HG03159 (cell line): ENCODE measurements around the gene LGI2.

Experiments
- ATAC-seq: cut with Tn5 transposase; IDR thresholded peaks from one replicate; pipeline ENCODE4 v1.9.1; 2021; ENCODE audit warnings: mild to moderate bottlenecking, moderate library complexity; ENCODE audit not compliant: unreplicated experiment

The LGI2 gene

DNA sequence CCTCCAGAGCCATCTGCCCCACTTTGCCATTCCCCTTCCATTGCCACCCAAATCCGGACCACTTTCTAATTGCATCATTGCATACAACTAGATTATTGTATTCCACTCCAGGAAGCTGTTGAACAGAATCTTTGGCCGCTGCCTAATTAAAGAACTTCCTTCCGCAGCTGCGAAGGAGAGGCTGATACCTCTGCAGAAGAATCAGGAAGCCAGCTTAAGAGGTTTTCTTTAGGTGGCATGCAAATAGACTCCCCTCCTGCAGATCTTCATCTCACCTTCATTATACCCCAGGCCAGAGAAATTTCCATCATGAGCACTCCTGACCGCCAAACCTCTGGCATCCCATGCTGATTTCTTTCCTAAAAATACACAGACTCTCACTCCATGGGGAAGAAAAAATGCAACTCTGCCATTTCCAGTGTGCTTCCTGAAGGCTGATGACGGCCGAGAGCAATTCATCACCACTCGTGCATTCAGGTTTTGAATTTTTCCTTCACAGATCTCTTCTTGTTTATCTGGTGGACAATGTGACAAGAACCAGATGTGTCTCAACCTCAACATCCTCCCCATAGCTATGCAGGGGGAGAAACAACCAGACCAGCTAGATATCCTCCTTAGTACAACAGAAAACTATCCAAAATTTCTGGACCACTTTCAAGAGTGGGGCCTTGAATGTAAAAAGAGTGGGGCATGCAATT lies 31.2 kb downstream of the LGI2 start:
- ATAC-seq: no peak

DNA sequence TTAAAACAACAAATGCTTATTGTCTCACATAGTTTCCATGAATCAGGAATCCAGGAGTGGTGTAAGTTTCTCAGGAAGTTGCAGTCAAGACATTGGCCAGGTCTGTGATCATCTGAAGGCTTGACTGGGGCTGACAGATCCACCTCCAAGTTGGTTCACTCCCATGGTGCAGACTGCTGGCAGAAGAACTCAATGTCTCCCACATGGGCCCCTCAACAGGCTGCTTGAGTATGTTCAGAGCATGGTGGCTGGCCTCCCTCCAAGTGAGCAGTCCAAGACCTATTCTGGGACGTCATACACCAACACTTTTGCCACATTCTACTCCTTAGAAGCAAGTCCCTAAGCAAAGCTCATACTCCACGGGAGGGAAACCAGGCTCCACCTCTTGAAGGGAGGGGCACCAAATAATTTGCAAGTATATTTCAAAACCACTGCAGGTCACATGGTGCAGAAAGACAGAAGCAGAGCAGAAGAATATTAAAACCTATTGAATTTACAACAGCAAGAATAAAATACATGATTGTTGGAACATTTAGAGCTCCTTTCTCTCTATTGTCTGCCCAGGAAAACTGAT lies 35.3 kb downstream of the LGI2 start:
- ATAC-seq: no peak

DNA sequence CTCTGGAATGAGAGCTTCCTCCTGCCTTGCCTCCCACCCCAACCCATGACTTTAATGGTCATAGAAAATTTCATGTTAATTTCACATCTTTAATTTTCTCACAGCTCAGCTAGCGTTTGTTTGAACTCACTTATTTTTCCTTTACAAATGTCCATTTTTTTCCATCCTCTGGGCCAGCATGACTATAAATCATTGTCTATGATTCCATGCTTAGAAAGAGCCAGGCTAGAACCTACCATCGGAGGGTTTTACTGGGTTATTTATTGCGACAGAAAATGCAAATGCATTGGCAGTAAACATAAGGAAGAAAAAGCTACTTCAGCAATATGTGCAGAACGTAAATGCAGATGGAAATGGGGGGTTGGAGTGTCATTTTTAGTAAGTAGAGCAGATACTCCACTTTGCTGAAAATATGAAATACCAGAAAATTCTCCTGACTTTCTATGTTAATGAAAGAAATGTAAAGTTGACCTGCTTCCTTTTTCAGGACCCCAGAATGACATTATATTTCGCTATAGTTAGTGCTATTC lies 37.1 kb downstream of the LGI2 start:
- ATAC-seq: no peak

DNA sequence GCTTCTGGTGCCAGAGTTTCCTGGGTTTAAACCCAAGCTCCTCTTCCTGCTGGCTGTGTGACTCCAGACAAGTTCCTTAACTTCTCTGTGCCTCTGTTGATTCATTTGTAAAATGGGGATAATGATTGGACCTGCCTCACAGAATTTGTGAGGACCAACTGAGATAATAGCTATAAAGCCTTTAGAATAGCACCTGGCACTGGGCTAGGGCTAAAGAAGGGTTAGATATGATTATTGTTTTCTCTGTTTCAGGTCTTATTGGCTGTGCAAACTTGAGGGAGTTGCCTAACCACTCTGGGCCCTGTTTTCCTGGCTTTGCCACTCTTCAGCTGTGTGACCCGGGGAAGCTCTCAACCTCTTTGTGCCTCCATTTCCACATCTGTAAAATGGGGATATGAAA lies 37.8 kb downstream of the LGI2 start:
- no peak for ATAC-seq

DNA sequence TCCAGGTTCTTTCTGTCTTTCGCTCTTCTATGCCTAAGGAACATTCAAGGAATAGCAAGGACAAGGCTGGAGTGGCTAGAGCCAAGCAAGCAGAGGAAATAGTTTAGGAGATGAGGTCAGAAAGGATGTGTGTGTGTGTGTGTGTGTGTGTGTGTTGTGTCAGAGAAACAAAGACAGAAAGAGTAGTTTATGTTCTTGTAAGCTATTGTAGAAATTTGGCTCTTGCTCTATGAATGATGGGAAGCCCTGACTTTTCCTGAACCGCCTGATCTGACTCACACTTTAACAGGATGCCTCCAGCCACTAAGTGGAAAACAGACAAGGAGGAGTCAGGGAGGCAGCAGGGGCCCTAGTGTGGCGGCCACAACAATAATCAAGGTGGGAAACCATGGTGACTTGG lies 39.7 kb downstream of the LGI2 start:
- ATAC-seq: no peak

DNA sequence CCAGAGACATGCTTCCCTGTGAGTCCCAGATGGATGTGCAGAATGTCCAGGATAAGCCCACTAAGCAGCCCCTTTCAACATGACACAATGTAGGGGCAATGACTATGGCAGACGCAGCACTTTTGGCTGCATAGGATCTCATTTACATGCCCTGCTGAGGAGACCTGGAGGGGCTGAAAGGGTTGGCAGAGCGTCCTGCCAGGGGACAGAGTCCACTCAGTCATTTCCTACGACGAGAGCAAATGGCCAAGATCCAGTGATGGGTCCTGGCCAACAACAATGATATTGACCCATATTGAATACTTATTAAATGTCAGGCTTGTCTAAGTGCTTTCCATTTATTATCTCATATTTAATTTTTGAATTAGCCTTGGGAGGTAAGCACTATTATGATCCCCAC lies 41.4 kb downstream of the LGI2 start:
- ATAC-seq: no peak

DNA sequence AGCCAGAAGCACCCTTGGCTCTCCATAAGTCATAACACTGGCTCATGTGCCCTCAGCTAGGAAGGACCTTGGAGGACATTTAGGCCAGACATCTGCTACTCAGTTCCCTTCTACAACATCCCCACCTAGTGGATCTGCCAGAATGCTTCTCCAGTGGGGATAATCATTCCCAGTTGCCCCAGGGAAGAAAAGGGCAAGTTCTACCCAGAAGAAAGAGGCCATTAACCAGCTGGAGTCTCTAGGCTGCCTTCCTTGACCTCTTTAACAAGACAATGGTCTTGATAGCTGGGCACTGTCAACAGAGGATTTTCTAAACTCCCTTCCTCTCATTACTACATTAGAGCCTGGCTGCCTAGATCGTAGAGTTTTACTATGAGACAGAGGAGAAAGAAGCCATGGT lies 42.0 kb downstream of the LGI2 start:
- no peak for ATAC-seq

DNA sequence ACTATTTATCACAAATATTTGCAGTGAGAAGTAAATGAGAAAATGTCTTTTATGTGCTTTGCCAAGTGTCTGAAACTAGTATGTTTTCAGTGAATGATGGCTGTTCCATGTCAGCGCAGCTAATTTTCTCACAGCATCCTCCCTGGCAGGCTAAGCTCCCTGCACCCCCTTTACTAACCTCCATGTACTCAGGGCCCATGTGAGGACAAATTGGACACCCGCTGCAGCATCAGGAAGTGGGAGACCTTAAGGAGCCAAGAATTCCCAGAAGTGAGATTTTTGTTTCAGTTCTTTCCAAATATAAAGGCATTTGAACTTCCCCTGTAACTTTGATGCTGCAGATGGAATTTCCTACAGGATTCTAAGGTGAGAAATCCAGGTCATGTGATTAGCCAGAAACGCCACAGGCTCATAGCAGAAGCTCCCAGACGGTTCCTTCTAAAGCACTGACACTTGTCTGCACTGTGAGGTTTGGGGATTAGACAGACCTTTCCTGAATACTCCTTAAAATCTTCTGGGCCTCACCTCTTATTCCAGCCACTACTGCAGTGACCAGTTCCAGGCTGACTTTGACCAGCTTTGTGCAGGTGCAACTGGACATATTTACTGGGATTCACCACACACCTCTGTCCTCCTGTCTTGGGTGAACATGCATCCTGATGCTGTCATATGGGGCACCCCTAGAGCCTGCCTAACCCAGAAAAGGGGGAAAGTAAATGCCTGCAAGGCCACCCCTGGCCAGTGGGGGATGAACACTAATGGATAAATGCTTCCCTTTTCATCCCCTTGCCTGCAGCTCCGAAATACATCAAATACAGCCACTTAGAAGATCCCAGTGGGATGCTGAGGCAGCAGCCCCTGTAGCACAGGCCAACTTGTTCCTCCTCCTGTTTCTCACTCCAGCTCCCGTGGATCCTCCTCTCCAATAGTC lies 45.9 kb downstream of the LGI2 start:
- no peak for ATAC-seq

DNA sequence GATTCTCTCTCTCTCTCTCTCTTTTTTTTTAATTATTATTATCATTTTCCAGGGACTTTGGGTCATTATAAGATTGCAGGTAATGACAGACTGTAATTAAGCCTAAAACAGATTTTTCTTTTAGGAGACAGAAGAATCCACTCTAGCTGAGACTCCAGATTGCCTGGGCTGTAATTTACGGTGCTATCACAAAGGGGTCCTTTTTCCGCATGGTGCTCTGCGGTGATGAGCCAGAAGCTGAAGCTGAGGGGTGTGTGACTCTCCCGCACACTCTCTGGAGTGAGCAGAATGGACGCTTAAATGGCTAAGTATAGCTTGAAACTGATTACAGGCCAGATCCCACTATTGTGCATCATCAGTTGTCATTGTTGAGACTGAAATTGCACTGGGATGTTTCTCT lies 50.0 kb downstream of the LGI2 start:
- ATAC-seq: no peak

DNA sequence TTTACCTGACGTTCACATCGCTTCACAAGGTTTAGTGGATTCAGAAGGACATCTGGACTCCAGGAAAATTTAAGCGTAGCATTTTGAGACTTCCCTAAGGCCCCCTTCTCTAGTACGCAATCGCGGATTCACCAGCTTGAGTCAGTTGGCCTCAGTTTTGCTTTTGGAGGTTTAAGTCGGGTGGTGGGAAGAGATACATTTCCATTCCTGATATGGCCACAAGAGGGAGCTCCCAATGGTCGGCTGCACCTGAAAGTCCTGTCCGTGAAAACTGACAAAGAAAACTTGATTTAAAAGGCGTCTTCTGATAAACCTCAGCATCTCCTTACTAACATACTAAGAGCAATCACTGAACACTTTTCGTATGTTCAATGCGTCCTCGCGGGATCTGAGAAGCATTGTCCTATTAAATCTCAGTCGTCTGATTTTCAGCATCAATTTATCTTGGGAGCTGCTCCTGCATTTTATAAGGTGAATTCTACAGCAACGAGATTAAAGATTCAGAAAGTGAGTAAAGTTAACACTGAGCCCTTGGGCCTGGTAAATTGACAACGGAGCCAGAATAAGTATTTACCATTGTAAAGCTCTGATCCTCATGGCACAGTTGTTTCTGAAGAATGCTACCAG lies 50.6 kb downstream of the LGI2 start:
- peak; percentile 84 for ATAC-seq

DNA sequence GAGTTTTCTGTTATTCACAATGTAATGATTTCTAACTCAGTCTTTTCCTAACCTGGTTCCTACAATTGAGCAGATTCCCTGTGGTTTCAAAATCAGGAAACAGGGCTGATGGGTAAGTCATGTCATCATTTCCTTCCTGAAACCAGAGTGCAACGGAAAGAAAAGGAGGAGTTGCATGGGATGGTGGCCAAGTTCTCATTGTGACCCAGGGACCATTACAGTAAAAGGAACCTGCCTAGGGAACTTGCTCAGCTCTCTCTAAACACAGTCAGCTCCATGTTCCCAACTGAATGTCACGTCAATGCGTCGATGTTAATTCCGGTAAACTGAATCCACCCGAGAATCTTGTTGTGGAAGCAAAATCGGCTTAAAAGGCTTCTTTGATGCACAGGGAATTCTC lies 51.2 kb downstream of the LGI2 start:
- ATAC-seq: no peak

DNA sequence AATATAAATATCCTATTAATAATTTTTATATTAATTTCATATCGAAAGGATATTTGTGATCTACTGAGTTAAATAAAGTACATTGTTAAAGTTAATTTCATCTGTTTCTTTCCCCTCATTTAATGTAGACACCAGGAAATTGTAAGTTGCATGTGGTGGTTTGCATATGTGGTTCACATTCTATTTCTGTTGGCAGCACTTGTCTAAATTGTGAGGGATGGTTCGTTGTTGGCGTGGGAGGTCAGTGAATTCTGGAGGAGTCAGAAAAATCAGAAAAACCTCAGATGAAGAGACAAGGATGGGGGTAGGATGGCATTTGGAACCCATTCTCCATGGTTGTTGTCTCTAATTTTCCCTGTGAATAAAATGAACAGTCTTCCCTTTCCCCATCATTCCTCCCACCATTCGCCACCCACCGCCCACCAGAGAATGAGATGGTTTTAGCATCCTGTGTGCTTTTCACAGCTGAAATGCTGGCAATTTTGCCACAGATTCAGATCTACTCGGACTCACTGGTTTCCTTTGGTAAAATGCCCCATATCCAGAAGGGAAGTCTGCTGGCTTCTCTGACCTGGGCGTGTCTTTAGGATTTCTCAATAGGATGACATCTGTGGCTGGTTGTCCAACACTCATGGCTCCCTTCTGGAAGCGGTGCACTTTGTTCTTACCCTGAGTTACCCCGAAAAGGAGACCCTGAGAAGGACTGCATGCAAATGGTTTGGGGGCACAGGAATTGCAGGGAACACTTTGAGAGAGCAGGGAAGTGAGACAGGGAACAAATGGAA lies 52.3 kb downstream of the LGI2 start:
- no peak for ATAC-seq

DNA sequence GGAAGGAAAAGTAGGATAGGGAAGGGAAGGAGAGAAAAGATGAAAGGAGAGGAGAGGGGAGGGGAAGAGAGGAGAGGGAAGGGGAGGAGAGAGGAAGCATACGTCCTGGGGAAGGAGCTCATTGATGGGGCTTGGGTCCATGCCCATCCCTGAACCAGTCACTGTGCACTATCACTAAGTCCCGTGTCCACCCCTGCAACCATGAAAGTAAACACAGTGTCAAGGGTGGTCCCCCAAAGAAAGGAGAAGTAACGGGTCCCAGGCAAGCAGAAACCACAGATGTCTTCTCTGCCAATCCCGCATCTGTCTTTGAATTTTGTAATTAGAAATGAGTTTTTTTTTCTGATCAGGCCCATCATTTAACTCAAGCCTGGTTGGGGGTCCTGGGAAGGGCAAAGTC lies 55.2 kb downstream of the LGI2 start:
- ATAC-seq: no peak

DNA sequence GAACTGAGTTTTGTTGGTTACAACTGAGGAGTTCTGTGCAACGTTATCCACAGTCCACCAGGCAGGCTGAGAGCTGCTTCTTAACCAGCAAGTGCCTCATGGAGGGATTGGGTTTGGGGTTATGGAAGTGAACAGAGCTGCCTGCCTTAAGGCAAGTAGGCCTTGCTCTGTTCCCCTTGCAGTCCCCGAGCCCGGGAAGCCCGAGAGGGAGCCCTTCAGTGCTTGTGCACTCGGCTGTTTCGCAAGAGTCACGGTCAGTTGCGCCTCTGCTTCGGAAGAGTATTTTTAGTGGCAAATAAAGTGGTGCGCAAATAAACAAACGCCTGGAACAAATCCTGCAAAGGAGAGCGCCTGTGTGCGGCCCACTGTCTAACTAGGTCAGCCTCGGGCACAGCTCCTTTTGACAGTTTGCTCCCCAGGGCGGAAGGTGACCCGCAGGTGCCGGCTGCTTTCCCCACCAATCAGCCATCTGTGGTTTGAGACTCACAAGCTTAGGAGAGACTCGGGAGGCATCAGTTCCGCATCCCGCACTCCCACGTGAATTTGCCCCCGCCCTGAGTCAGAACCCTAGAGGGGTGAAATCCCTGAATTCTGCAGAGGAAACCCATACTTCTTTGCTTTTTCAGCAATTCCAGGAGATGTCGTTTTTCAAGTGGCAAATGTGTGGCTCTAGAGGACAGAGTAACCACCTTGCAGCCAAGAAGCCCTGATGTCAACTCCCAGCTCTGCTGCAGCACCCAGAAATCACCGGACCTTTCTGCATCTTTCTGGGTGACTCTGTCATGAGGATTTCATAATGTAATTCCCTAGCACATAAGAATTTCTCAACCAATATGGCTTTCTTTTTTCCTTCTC lies 56.8 kb downstream of the LGI2 start:
- no peak for ATAC-seq

DNA sequence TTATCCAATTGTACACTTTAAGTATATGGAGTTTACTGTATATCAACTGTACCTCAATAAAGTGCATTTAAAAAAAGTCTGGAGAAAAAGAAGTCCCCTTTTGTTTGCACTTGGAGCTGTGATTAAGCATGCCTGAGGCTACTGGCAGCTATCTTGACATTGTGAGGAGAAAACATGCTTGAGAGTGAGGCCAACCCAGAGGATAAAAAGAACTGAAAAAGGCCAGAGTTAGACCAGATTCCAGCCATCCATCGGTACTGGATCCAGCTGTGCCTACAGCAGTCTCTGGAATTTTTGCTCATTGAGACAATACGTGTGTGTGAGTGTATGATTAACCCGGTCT lies 57.4 kb downstream of the LGI2 start:
- no peak for ATAC-seq

DNA sequence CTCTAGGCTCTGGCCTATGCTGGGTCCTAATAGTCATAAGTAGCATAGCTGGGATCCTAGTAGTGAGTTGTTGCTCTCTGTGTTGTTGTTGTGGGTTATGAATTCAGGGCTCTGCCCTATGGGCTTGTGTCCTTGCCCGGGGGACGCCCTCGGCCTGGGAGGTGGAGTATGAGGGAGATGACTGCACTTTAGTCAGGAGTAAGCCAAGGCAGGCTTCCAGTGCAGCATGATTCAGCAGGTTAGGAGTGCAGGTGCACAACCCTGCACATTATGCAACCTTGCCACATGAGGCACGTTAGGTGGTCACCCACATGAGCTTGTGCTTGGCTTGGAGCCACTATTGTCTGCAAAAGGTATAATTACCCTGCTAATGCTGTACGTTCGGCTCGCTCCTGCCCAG lies 59.6 kb downstream of the LGI2 start:
- no peak for ATAC-seq

DNA sequence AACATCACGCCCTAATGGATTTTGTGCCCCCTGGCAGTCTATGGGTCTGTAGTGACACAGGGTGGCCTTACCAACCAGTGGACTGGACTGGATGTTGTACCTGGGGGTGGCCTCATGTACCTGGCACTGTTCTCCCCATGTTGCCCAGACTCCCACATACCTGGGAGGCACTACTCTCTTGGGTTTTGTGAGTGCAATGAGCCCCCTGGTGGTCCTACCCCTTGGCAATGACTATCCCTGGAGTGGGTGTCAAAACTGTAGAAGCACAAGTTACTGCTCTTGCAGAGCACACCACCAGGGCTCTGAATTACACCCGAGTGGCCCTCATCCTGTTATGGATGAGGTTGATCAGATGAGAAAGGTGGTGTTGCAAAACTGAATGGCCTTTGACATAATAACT lies 60.1 kb downstream of the LGI2 start:
- no peak for ATAC-seq

DNA sequence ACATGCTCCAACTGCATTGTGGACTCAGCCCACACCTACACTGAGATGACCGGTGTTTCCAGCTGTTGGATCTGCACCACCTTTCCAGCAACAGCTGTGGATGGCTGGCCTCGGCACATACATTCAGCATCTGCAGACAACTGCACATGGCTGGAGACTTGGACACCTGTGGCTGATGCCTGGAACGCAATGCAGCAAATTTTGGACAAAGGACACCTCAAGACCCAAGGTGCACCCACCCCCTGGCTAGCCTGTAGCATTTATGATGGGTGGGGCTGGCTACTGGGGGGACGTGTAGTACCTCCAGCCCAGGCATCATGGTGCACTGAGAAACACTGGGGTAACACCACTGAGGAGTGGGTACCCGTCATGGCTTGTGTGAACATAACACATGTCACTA lies 60.6 kb downstream of the LGI2 start:
- ATAC-seq: no peak

DNA sequence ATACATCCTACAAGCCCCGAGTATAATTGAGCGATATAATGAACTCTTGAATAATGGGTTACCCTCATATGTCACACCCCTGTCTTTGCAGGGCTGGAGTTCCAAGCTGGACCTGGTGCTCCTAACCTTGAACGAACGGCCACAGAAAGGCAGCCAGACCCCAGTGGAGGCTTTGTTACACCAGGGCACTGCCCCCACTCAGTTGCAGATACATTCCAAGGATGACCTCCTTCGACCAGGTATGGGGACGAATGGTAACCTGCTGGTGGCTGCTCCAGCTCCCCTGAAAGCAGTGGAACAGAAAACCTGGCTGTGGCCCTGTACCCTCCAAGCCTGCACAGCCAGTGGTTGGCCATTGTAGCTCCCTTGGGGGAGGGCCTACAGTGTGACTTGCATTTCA lies 61.3 kb downstream of the LGI2 start:
- ATAC-seq: no peak

DNA sequence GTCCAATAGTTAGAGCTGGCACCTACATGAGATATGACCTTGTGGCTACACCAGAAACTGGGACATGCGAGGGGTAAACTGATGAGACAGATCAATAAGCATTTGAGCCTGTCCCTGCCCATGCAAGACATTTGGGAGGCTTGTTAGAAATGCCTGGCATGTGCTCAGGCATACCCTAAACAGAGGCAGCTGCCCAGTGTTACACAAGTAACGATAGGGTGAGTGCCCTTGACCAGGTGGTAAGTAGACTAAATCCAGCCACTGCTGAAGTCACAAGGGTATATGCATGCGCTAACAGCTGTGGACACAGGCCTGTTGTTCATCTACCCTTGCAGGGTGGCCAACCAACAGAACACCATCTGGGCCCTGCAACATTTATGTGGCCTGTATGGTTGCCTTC lies 61.8 kb downstream of the LGI2 start:
- no peak for ATAC-seq
